ENCODE results near the gene OR6C3.

DNA sequence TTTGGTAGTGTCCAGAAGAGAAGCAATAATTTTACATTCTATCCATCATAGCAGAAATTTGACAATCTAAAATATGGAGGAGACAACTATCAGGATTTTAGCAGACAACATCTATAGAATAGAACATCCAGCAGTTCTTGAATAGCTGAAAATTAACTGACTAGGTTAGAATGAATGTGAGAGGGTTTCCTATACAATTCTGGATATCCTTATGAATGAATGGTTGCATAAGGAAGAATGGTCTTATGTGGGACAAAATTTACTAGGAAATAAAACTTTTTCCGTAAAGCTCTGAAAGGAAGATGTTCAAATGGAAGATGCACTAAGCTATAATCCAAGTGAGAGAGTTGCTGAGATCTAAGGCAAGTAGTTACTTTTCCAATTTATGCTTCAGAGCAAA is at the start of gene OR6C3:
- no peak for TF ChIP-seq TCF7L2 (IDR thresholded peaks at IDR 0.05; ENCODE audit: low read depth, low read length)
- TF ChIP-seq, protein P1, sequence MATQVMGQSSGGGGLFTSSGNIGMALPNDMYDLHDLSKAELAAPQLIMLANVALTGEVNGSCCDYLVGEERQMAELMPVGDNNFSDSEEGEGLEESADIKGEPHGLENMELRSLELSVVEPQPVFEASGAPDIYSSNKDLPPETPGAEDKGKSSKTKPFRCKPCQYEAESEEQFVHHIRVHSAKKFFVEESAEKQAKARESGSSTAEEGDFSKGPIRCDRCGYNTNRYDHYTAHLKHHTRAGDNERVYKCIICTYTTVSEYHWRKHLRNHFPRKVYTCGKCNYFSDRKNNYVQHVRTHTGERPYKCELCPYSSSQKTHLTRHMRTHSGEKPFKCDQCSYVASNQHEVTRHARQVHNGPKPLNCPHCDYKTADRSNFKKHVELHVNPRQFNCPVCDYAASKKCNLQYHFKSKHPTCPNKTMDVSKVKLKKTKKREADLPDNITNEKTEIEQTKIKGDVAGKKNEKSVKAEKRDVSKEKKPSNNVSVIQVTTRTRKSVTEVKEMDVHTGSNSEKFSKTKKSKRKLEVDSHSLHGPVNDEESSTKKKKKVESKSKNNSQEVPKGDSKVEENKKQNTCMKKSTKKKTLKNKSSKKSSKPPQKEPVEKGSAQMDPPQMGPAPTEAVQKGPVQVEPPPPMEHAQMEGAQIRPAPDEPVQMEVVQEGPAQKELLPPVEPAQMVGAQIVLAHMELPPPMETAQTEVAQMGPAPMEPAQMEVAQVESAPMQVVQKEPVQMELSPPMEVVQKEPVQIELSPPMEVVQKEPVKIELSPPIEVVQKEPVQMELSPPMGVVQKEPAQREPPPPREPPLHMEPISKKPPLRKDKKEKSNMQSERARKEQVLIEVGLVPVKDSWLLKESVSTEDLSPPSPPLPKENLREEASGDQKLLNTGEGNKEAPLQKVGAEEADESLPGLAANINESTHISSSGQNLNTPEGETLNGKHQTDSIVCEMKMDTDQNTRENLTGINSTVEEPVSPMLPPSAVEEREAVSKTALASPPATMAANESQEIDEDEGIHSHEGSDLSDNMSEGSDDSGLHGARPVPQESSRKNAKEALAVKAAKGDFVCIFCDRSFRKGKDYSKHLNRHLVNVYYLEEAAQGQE (IDR thresholded peaks at IDR 0.05; ENCODE audit: insufficient read depth in 1 of 2, low read depth in 2 of 2, low read length in 1 of 2) = no peak
